DMS 273 treated with DMSO at 0.1 percent for 48 hours (cell line): ENCODE results near the gene ADAMTS17.
A peak's percentile ranks its signal among the peaks of the same experiment; 100 is the strongest.
"Not testable (repeated sequence)": the region's sequence is repeated elsewhere in the genome, so short reads cannot be mapped to it uniquely, and the experiment has no call there.

Experiments
- DNase-seq: peaks from one replicate; lab custom pipeline; 2025; lab: John Stamatoyannopoulos, UW

ADAMTS17 gene

GRCh38 chr15:100339451-100339850 lies 2.3 kb downstream of the ADAMTS17 start:
- DNase-seq: not testable (repeated sequence)

- DNase-seq: peak; percentile 4
Observed at GRCh38 chr15:100338971-100339444, 2.8 kb downstream of the ADAMTS17 start.

- DNase-seq: no peak
Observed at GRCh38 chr15:100338247-100338646, 3.5 kb downstream of the ADAMTS17 start.

DNA sequence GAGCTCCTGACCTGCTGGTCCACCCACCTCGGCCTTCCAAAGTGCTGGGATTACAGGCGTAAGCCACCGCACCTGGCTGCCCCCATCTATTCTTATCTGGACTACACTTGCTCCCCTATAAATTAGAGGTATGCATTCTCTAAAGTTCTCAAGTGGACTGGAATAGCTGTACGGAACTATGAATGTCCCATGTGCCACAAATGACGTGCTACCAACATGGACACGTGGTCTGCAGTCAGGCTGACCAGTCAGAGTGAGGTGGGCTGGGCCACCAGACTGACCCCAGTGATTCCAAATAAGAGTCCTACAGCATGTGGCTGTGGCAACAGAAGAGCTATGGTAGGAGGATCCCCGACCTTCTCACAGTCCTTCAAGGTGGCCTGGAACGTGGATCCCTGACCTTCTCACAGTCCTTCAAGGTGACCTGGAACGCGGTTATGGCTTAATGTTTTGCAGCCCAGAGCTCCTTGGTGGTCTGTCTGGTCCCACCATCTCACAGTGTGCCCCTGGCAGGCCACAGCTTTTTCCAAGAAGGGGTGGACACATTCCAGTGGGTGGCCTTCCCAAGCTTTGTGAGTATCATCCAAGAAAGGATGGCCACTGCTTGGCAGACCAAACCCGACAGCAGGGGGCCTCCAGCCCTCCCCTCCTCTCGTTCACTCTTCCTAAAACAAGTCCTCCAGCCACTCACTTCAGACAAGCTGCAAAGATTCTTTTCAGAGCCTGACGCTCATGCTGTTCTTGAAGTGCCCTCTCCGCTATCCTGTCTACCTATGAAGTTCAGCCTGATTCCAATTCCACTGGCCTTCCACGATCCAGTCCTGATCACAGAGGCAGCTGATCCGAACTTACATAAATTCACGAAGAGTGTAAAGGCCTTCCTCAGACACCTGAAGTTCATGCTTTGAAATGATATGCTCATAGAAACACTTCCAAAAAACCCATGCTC lies 4.4 kb downstream of the ADAMTS17 start:
- DNase-seq: no peak

- DNase-seq: no peak
Observed at GRCh38 chr15:100336061-100336460, 5.7 kb downstream of the ADAMTS17 start.

DNA sequence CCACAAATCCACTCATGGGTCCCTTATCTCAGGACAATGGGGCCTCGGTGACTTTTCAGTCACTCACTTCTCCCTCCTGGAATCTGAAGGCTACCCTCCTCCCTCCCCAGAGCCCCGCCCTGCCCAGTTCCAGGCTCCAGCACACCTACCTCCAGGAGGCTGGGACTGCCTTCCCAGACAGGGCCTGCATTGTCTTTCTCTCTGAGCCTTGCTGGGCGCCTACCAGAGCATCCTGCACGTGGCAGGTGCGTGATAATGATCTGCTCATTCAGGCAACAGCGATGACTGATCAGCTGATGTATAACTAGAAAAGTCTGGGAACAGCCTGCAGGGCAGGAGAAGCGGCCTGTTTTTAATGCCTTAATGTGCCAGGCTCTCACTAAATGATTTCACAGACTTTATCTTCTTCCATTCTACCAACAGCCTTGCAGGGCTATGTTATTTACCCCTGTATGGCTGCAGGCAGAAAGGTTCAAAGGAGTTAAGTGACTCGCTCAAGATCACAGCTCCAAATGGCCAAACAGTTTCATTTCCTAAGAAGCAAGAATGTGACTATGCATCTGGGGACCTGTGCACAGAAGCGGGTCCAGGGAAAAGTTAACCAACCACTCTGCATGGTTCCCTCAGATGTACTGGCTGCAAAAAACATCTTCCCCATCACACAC lies 6.3 kb downstream of the ADAMTS17 start:
- DNase-seq: no peak

- DNase-seq: no peak
Observed at GRCh38 chr15:100334905-100335304, 6.9 kb downstream of the ADAMTS17 start.

DNA sequence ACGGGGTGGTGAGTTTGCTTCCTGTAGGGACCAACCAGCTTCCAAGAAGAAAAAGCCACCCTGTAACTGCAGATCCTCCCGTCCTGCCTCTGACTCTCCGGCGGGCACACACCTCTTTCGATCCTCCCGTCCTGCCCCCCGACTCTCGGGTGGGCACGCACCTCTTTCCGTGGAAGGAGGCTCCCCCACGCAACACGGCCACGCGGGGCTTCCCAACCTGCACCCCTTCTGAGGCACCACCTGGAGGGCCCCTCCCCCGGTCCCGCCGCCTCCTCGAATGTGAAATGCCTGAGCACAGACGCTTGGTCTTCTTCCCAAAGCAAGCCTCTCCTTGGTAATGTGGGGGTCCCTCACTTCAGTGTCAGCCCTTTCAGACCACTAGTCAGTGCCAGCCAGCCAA lies 7.3 kb downstream of the ADAMTS17 start:
- DNase-seq: no peak

DNA sequence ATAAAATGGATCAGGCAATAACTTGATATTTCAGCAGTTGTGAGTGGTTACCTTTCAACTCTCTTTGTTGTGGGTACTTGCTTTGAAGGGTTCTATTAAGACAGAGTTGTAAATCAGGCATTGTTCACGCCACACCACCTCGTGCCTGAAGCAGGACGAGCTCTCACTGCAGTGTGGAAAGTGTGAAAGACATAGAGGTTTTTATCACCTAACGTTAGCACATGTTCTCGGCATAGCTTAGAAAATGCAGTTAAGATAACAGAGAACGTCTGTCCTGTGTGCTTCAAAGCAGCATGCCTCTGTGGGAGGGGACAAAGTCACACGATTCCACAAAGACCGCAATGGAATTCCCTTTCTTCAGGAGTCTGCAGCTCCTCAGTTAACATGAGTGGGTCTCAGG lies 7.8 kb downstream of the ADAMTS17 start:
- DNase-seq: no peak

GRCh38 chr15:100333236-100333635 lies 8.5 kb downstream of the ADAMTS17 start:
- no peak for DNase-seq

- no peak for DNase-seq
Observed at GRCh38 chr15:100332721-100333120, 9.1 kb downstream of the ADAMTS17 start.

- no peak for DNase-seq
Observed at GRCh38 chr15:100332231-100332630, 9.5 kb downstream of the ADAMTS17 start.

- DNase-seq: no peak
Observed at GRCh38 chr15:100330629-100331215, 11.1 kb downstream of the ADAMTS17 start.

GRCh38 chr15:100330221-100330620 lies 11.6 kb downstream of the ADAMTS17 start:
- no peak for DNase-seq

DNA sequence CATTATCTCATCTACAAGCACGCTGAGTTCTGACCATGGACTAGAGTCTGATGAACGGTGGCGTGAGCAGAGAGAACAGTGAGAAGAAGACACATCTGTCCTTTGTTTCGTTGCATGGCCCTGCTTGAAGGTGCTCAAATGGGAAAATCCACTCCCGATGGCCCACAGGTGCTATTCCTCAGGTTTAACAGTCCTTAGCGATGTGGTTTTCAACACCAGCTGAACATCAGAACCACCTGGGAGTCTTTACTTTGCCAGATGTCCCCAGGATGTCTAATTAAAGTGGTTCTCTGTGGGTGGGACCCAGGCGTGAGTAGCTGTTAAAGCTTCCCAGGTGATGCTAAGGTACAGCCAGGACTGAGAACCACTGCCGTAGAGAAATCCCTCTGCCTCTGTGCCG lies 13.0 kb downstream of the ADAMTS17 start:
- DNase-seq: no peak

DNA sequence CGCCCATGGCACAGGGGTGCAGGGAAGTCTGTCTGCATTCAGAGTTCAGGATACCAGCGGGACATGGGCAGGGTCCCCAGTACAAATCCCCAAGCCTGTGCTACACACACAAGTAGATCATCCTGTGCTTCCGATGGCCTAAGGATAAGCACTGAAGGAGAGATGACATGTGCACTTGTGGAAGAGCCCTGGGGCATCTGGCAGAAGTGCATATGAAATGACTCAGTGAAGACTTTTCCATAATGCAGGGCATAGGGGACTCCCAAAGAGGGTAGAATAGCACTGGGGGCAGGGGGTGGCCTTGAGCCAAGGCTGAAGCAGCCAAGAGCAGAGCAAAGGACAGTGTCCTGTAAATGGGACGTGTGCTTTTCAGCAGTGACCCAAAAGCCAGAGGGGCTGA lies 22.9 kb downstream of the ADAMTS17 start:
- DNase-seq: no peak

- no peak for DNase-seq
Observed at GRCh38 chr15:100314809-100315400, 26.9 kb downstream of the ADAMTS17 start.

DNA sequence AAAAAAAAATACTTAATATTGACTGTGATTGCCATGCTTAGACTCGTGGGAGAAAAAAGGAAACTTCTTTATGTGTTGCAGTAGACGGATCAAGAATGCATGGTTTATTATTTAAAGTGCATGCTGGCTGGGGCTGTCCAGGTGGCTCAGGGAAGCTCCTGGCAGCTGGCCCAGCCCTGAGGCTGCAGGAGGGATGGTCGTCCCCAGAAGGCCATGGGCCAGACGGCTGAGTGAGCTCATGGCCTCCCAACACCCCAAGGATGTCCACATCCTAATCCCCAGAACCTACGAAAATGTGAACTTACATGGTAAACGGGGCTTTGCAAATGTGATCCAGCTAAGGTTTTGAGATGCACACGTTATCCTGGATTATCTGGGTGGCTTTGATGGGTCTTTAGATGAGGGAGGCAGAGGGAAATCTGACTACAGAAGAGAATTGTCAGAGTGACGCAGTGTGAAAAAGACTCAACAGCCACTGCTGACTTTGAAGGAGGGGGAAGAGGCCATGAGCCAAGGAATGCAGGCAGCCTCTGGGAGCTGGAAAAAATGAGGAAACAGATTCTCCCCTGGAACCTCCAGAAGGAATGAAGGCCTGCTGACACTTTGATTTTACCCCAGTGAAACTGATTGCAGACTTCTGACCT lies 29.8 kb downstream of the ADAMTS17 start:
- no peak for DNase-seq

GRCh38 chr15:100311154-100311625 lies 30.6 kb downstream of the ADAMTS17 start:
- DNase-seq: no peak

DNA sequence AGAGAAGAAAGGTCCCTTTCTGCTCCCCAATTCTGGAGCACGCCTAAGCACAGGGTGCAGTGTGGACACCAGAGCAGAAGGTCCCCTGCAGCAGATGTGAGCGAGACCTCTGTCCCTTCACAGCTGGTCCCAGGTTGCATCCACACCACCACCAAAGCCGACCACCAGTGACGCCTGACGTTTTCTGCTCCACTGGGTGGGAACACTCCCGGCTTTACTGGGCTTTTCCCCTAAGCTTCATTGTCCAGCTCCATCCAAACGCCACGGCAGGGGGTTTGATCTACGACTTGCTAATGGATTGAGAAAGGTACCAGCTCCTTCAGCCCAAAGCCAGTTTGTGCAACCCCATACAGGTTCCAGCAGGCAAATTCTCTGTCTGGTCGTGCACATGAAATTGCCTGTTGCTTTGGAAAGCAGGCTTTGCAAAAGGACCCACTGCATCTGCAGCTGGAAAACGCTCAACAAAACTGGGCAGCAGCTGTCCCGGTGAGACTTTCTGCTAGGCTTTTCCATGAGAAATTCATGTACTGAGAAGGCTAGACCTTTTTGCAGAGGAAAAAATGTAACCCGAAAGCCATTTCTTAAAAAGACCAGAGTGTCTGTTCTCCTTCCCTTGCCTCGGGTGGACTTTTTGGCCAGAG lies 31.1 kb downstream of the ADAMTS17 start:
- no peak for DNase-seq

DNA sequence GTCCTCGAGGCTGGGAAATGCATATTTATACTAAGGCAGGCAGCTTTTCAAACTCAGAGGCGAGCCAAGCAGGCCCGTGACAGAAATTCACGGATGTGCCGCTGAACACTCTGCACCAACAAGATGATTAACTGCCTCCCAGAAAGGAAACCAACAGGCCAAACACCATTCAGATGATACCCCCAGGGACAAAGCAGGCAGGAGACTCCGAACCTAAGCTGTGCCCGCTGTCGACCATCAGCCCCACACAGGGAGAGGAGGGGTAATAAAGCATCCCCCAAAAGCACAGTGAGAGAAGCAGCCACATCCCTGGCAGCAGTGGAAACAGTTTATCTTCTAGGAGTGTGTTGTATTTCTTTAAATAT lies 31.8 kb downstream of the ADAMTS17 start:
- DNase-seq: no peak
